Left lung (tissue), 10 donors: Measurements from ENCODE around the gene SSU72. TPM values are rescaled to one million over a fixed set of nuclear protein-coding genes. Genes with fewer than 3 reads are reported as not detected.
A peak's percentile ranks its signal among the peaks of the same experiment; 100 is the strongest.

Source experiments
- ATAC-seq: fragments of 200-7000 bp; cut with Tn5 transposase; one replicate; pipeline ENCODE4 v1.9.1; 2020; ENCODE audit warnings: moderate library complexity
- DNase-seq, 4 donors: peaks; one replicate each; pipeline ENCODE4 v3.0.0-alpha.2; 2013 to 2020
- H3K27ac ChIP-seq, 2 donors: fragments of 200-600 bp; sonication (generic) in 1 of 2; one replicate each; pipeline versions ENCODE4 v1.5.0 to v1.8.0; 2020 to 2021
- H3K27me3 ChIP-seq, 2 donors: fragments of 200-600 bp; sonication (generic) in 1 of 2; one replicate each; pipeline versions ENCODE4 v1.5.0 to v1.8.0; 2020 to 2021
- H3K36me3 ChIP-seq, 2 donors: fragments of 200-600 bp; sonication (generic) in 1 of 2; one replicate each; pipeline versions ENCODE4 v1.5.0 to v1.8.0; 2020 to 2021
- H3K4me1 ChIP-seq, 2 donors: fragments of 200-600 bp; one replicate each; pipeline ENCODE4 v1.8.0; 2021
- H3K4me3 ChIP-seq, 2 donors: fragments of 200-600 bp; sonication (generic) in 1 of 2; one replicate each; pipeline versions ENCODE4 v1.5.0 to v1.8.0; 2020 to 2021; ENCODE audit warnings: mild to moderate bottlenecking in 1 of 2
- H3K9me3 ChIP-seq, 2 donors: fragments of 200-600 bp; sonication (generic) in 1 of 2; one replicate each; pipeline versions ENCODE4 v1.5.0 to v1.8.0; 2020 to 2021
- CTCF ChIP-seq, 2 donors: fragments of 200-600 bp; sonication (generic) in 1 of 2; IDR thresholded peaks; one replicate each; pipeline versions ENCODE4 v1.5.0 to v1.8.0; 2021; ENCODE audit warnings: antibody characterized with exemption in 2 of 2
- intact Hi-C, 2 donors: fragments of 100-400 bp; cut with DNase I; formaldehyde crosslinking; loops; one replicate each; pipeline versions ENCODE4 v1.11.2 to v1.14.2; 2022
- polyA plus RNA-seq, 6 donors: library from polyadenylated mRNA; unstranded; fragments of 120-200 nt; gene quantifications; one replicate each; pipeline ENCODE4 v1.2.1, GENCODE V29; 2013; ENCODE audit not compliant: insufficient read length in 6 of 6
- total RNA-seq, 2 donors: library from RNA; stranded (reverse); fragmentation: NEBNext Ultra II Directional; extraction: Animal tissue kit (Norgen Biotek cat#: 25700); gene quantifications; one replicate each; pipeline ENCODE4 v1.2.1, GENCODE V29; 2021
- donor health status: DM: no; HTN: yes; CAD: no.
- donor health status: DM: no; HTN: no; CAD: no.

SSU72 gene
- total and polyA plus RNA-seq, 8 donors: 65.2 to 141 (median 72.7) TPM

- TF ChIP-seq CTCF (IDR thresholded peaks at IDR 0.05): no peak
- intact Hi-C loops: no loop called here
- peaks cover 4 to 58% of the 10 kb centered on the region in 2 donors for H3K27me3 ChIP-seq
Measured at GRCh38 chr1:1602304-1602967, 27.8 kb upstream of the SSU72 start.

GRCh38 chr1:1601564-1602303 is 27.1 kb upstream of the SSU72 start:
- Histone ChIP-seq H3K36me3 (no peaks in the 10 kb centered on the region), H3K9me3 (no peaks in the 10 kb centered on the region), H3K4me1 (peaks cover 7 to 30% of the 10 kb centered on the region in 2 donors), H3K27ac (no peak overlapping the region), H3K27me3 (peaks cover 7 to 65% of the 10 kb centered on the region in 2 donors), H3K4me3 (no peak overlapping the region)
- DNase-seq: peak in 1 of 4 donors; percentile 54
- no peak for ATAC-seq
- TF ChIP-seq CTCF (IDR thresholded peaks at IDR 0.05): no peak
- intact Hi-C loops: no loop called here

More at GRCh38 chr1:1602304-1602967, 27.8 kb upstream of the SSU72 start:
- Histone ChIP-seq H3K9me3 (no peaks in the 10 kb centered on the region), H3K4me1 (peaks cover 7 to 29% of the 10 kb centered on the region in 2 donors), H3K4me3 (no peak overlapping the region), H3K36me3 (no peaks in the 10 kb centered on the region), H3K27ac (no peak overlapping the region)
- ATAC-seq (no peak), DNase-seq (peak in 2 of 4 donors; percentile 17 to 29)

- H3K27me3 ChIP-seq: peaks cover 8 to 72% of the 10 kb centered on the region in 2 donors
- peak overlapping the region in 1 of 2 donors; percentile 52 for H3K4me3 ChIP-seq
- intact Hi-C loops: no loop called here
- H3K27ac ChIP-seq: no peak overlapping the region
- H3K36me3 ChIP-seq: no peaks in the 10 kb centered on the region
- H3K4me1 ChIP-seq: peaks cover 7 to 30% of the 10 kb centered on the region in 2 donors
- peak in 2 of 4 donors; percentile 29 to 68 for DNase-seq
- no peaks in the 10 kb centered on the region for H3K9me3 ChIP-seq
- ATAC-seq: no peak
- TF ChIP-seq CTCF (IDR thresholded peaks at IDR 0.05): no peak
Measured at GRCh38 chr1:1600861-1601563, 26.3 kb upstream of the SSU72 start.

GRCh38 chr1:1599935-1600860 is 25.5 kb upstream of the SSU72 start, which contains the start of gene FNDC10:
FNDC10 (minus strand) TSS chr1:1600135; CDS start chr1:1600015, 120 bp downstream.
- intact Hi-C loops: no loop called here
- H3K36me3 ChIP-seq: no peaks in the 10 kb centered on the region
- H3K27ac ChIP-seq: no peak within 1 kb of the TSS
- peak in 2 of 4 donors; percentile 30 to 81 for DNase-seq
- TF ChIP-seq CTCF (IDR thresholded peaks at IDR 0.05): no peak
- H3K27me3 ChIP-seq: peaks cover 8 to 72% of the 10 kb centered on the region in 2 donors
- peak; percentile 43 for ATAC-seq
- H3K4me3 ChIP-seq: peak within 1 kb of the TSS; percentile 43 to 52
- H3K4me1 ChIP-seq: peaks cover 7 to 30% of the 10 kb centered on the region in 2 donors
- no peaks in the 10 kb centered on the region for H3K9me3 ChIP-seq
